Dedifferentiated amniotic fluid mesenchymal stem cell (primary cell): Measurements from ENCODE around the gene SRRM3.
"Not testable (repeated sequence)": the region's sequence is repeated elsewhere in the genome, so short reads cannot be mapped to it uniquely, and the experiment has no call there.

Experiments
- DNase-seq: peaks from one replicate; pipeline ENCODE4 v3.0.0-alpha.2; 2016; ENCODE audit errors: extremely low spot score

SRRM3 gene

DNA sequence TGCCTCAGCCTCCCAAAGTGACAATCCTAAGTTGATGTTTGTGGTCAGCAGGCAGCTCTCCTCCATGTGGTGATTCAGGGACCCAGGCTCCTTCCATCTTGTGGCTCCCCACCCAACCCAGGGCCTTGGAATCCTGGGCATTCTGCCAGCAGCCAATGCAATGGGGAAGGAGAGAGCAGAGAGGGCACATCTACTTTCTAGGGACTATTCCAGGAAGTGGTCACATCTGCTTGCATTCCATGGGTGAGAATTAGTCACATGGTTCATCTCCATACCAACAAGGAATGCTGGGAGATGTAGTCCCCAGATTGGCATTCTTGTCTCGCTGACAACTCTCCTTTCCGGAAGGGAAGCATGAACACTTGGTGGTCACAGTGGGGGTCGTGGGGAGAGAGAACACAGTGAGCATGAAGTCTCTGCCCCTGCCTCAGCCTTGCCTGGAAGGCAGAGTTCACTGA is 9.9 kb upstream of the SRRM3 start:
- DNase-seq: no peak

DNA sequence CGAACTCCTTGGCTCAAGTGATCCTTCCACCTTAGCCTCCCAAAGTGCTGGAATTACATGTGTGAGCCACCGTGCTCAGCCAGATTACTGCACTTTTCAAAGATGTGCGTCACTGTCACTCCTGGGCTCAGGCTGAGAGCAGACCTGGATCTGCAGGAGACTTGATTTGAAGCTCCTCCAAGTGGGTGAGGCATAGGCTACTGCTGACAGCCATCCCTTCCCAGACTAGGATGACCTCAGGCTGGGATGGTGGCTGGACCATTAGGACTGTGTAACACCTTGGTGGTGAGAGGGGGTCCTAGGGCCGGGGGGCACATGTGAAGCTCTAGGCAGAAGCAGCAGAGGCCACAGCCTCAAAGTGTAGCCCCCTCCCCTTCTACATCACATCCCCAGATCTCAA is 8.2 kb upstream of the SRRM3 start:
- DNase-seq: no peak

DNA sequence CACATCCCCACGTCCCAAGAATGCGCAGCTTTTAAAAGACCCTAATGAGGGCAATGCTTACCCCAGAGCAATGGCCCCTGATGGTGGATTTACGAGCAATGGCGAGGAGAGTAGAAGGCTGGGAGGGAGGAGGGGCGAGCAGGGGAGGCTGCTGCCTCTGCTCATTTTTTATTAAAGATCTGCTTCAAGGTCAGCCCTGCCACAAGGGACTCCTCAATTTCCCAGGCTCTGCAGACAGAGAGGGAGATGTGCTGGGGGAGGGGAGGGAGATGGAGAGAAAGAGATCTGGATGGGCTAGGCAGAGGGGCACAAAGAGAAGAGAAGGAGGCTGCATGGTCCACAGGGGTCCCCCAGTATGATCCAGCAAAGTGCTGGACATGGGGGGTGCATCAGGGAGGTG is 7.8 kb upstream of the SRRM3 start:
- DNase-seq: no peak

DNA sequence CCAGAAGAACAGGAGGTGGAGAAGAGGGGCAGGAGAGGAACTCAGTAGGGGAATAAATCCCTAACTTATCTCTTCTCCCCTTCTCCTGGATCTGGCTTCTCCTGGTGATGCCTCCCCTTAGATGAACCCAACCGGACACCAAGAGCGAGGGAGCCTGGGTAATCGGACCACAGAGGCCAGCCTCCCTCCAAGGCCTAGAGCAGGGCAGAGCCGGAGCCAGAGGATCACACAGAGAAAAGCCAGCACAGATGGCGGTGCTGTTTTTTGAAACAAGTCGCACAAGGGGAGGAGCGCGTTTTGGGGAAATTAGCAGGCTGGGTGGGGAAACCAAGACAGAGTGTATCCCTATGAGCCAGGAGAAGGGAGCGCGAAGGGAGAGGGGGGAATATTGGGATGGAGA is 4.9 kb upstream of the SRRM3 start:
- no peak for DNase-seq

DNA sequence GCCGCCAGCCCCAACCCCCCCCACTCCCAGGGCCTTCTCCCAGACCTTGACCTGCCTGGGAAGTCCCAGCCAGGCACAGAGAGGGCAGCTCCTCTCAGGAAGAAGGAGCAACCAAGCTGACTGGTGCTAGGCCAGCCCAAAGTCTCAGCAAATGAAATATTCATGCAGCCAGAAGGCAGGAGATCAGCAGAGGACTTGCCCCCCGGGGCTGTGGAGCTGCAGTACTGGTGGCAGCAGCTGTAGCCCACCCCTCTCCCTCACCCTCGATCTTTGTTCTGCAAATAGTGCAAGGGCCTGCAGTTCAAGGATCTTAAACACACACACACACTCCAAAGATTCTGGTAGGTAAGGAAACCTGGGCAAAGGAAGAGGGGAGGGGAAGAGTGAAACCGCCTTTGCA is 3.5 kb upstream of the SRRM3 start:
- no peak for DNase-seq

DNA sequence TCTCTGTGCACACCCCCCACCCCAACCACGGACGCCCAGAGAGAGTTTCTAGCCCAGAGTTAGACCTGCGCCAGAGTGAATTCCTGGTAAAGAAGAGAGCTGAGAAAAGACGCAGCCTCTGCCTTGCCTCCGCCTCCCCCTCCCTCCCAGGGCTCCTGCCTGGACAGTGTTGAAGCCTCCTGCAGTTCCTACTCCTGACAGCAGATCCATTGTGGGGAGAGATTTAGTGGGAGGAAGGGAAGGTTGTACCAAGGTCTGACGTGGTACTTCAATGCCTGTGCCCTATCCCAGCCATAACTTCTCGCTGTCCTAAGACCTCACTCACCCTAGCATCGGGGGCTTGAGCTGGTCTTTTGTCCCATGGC is 952 bp downstream of the SRRM3 start:
- DNase-seq: no peak

DNA sequence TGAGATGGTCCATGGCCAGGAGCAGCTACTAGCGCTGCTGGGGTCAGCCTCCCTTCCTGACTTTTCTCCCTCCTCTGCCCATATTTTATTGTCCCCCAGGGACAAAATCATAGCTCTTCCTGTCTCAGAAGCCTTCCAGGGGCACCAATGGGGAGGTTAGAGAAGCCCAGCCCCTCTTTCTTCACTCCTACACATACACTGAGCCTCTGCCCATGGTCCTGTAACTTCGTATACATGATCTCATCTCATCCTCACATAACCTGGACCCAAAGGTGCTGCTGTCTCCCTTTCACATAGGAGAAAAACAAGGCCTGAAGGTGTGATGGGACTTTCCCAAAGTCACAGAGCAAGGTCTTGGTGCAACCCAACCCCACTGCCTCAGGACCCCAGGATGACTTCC is 2.5 kb downstream of the SRRM3 start:
- no peak for DNase-seq

DNA sequence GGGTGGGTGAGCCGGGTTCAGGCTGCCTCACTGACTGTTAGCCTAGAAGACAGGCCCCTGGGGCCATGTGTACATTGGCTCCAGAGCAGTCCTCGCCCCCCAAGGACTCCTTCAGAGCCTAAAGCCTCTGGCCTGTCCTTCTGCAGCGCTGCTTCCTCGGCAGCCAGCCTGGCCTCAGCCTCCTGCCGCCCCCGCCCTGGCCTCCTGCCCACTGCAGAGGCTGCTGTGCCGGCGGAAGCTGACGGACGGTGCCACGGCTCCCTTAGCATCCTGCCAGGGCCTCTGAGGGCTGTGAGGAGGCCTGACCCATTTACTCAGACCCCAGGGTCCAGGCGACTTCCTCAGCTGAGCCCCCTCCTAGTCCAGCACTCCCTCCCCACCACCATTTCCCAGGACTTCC is 4.9 kb downstream of the SRRM3 start:
- no peak for DNase-seq

DNA sequence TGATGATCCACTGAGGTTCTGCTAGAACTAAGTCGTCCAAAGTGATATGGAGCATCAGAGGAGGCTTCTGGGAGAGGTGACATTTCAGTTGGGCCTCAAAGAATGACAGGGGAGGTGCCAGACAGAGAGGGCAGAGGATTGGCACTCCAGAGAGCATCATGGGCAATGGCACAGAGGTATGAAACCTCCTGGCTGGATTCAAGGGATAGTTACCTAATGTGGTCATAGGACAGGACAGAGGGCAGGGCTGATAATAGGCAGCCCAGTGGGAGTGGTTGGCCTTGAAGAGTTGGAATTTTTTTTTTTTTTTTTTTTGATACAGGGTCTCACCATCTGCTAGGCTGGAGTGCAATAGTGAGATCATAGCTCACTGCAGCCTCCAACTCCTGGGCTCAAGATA is 7.6 kb downstream of the SRRM3 start:
- DNase-seq: no peak

DNA sequence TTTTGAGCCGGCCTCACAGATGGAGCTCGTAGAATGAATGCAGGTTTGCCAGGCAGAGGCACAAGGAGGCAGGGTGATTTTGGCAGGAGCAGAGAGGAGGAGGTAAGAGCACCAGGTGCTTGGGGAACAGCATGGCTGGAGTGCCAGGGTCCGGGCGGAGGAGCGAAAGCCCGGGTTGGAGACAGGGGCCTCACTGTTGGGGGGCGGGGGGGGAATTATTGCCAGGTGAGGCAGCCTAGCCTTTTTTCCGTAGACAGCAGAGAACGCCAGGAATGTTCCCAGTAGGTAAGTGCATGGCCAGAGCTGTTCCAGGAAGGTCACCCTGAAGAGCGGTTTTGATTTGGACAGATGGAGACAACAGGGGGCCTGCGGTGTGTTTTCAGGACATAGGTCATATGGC is 9.5 kb downstream of the SRRM3 start:
- no peak for DNase-seq

DNA sequence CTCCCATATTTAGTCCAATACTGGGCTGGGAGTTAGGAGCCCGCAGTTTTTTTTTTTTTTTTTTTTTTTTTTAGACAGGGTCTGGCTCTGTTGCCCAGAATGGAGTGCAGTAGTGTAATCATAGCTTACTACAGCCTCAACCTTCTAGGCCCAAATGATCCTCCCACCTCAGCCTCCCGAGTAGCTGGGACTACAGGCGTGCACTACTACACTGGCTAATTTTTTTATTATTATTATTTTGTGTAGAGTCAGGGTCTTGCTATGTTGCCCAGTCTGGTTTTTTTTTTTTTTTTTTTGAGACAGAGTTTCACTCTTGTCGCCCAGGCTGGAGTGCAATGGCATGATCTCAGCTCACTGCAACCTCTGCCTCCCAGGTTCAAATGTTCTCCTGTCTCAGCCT is 13.7 kb downstream of the SRRM3 start:
- not testable (repeated sequence) for DNase-seq

DNA sequence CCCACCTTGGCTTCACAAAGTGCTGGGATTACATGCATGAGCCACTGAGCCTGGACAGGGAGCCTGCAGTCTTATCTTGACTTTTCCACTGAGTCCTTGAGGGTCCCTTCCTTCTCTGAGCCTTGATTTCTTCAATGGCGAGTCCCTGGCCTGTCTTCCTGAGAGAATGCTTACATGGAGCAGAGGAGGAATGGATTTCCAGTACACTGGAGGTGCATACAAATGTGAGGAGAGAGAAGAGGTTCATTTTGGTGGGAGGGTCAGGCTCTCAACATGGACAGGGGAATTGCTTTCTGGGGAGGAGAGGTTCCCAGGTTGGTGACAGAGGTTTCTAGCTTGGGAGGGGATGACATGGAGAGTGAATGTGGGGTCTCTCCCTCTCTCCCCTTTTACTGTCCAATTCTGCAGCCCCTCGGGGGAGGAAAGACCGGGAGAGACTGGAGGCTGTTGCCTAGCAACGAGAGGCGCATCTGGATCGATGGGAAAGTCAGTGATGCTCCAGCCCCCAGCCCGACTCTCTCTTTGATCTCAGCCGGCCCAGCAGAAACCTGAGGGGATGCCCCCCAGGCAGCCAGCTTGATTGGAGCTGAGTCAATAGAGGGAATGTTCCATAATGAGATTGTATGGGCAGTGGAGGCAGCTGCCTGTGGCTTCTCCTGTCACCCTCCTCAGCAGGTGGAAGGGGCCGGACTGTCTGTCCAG is 14.8 kb downstream of the SRRM3 start:
- DNase-seq: no peak

DNA sequence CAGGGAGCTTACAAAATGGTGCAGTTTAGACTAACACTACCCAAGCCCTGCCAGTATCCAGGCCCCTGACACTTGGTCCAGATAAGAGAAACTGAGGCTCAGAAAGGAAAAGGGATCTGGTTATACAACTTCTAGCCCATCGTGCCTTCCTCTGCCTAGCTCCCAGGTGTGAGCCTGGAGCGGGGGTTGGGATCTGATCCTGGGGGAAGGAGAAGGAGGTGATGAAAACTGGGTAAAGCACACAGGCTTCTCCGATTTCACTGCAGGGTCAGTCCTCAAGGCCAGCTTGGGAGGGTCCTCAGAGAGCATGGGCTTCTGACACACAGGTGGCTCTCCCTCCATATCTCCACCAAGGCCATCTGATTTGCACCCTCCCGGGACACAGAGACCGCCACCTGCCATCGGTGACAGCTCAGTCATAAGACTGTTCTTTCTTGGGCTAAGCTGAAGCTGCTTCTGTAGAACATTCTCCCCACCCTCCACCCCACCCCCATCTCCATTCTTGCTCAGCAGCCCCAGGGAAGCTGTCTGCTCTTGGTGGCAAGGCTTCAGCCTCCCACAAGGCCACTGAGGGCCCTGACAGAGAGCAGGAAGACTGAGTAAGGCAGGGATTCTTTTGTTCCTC is 16.4 kb downstream of the SRRM3 start:
- DNase-seq: no peak

DNA sequence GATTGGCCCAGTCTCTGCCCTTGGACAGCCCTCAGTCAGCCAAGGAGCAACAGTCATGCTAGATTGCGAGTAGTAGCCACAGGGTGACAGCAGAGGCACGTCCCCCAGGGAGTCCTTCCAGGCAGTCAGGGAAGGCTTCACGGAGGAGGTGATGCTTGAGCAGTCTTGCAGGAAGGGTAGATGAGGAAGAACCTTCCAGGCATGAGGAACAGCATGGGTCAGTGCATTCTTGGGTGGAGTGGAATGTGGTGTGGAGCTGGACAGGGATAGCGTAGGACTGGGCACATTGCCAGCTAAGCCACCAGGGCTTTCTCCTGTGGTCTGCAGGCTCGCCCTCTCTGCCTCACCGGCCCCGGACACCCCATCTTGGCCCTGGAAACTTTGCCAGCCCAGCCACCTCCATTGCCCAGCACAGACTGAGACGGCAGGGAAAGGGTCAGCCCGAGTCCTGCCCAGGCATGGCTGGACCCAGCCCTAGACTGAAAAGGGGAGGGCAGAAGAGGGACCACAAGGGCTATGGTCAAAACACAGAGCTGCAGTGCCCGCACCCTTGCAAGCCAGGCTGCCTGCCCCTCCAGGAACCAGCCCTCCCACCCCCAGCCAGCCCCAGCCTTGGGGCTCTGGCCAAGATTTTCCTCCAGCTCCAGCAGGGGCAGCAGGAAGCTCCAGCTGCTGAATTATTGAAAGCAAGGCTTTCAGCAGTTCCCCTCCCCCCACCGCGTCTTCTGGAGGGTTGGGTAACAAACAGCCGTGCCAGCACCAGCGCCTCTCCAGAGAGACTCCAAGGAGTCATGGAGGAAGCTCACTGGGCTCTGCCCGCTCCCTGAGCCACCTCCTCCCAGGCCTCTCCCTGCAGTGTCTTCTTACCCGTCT is 18.7 kb downstream of the SRRM3 start:
- no peak for DNase-seq

DNA sequence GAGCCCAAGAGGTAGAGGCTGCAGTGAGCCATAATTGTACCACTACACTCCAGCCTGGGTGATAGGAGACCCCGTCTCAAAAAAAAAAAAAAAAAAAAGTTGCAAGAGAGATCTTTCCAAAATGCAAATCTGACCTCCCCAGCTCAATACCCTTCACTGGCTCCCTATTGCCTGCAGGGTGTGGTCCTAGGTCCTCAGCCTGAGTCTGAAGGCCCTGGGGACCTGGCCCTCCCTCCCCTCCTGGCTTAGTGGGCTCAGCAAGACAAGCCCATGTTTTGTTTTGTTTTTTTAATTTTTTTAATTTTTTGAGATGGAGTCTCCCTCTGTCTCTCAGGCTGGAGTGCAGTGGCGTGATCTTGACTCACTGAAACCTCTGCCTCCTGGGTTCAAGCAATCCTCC is 20.6 kb downstream of the SRRM3 start:
- DNase-seq: no peak

DNA sequence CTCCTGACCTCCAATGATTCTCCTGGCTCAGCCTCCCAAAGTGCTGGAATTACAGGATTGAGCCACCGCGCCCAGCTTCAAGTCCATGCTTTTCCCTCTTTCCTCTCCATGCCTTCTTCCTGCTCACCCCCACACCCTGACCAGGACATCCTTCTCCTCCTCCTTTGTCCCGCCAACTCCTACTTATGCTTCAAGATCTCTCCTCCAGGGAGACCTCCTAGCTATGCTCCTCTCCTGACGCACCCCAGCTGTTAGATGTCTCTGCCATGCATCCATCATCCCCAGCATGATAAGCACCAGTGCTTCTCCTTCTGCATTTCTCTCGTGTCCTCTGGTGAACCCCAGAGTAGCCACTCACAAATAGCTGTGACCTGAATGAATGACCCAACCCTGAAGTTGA is 21.1 kb downstream of the SRRM3 start:
- DNase-seq: no peak

DNA sequence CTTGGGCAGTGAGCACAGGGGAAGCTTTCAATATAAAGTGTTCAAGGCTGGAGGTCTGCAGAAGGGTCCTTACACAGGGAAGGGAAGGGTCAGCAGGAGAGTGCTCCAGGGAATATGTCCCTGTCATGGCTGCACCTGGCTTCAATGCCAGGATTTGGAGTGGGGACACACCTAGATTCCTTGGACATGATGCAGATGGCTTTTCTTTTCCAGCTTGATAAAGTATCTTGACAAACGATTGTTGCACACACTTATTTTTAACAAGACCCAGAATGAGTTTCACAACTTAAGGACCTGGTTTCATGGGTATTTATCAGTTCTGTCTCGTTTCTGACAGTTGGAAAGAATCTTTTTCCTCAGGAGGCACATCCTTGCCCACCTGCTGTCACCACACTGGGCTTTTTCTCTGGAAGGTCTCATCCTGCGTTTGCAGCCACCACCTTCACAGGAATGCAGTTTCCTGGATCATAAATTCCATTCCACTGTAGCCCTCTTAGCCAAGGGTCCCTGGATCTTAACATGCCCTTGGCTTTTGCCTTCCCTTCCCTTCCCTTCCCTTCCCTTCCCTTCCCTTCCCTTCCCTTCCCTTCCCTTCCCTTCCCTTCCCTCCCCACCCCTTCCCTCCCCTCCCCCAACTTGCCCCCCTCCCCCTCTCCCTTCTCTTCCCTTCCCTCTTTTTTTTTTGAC is 21.7 kb downstream of the SRRM3 start:
- no peak for DNase-seq

DNA sequence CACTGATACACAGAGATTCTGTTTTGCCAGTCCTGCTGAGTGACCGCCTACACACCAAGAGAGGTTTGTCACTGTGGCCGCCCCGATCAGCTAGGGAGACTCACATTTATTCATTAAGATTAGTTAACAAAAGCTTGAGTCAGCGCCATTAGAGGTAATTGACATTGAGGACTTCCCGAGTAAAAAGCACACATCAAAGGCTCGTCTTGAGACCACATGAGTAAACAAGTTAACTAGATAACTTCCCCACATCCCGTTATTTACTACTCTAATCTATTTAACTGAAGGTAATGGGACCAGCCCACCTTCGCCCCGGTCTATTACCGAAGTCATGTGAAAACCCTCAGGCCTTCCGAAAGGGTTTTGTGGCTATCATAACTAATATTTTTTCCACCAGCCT is 23.0 kb downstream of the SRRM3 start:
- no peak for DNase-seq

DNA sequence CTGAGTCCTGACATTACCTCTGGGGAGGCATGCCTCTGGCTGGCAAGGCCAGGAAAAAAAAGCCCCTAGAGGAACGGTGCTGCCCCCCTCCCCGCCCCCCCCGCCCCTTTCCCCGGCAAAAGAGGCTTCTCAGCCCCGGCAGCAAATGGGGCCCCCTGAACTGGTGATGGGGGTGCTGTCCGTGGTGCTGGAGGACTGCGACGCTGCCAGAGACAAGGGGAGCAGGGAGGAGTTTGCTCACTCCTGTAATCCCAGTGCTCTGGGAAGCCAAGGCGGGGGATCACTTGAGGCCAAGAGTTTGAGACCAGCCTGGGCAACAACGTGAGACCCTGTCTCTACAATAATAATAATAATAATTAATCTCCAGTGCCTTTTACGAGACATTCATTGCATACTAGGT is 23.7 kb downstream of the SRRM3 start:
- no peak for DNase-seq

DNA sequence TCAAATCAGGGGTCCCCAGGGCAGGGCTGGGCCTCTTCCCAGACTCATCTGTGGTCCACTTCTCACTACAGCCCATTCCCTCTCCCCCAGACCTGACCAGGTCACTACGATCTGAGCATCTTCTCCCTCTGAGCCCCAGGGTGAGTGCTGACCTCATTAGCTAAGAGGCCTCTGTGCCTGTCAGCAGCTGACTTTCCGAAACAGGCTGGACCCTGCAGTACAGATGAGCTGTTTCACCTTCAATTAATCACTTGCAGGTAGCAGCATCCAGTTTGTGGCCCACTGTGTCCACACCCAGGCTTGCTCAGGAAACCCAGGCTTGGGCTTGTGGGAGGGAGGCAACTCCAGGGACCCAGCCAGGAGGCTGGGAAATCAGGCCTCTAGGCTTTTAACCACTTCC is 24.3 kb downstream of the SRRM3 start:
- DNase-seq: no peak

DNA sequence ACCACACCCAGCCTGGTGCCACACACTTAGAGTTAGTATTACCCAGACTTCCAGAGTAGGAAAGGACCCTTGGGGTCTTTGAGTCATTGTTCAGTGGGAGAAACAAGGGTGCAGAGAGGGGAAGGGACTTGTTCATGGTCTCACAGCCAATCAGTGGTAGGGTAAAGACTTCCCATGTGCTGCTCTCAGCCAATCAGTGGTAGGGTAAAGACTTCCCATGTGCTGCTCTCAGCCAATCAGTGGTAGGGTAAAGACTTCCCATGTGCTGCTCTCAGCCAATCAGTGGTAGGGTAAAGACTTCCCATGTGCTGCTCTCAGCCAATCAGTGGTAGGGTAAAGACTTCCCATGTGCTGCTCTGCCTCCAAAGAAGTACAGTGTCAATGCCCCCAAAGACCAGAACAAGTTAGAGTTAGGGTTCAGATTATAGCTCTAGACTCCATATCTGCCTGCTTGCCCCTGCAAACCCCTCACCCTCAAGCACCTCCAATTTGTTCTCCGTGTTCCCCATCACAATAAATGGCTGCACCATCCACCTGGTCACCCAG is 25.3 kb downstream of the SRRM3 start:
- not testable (repeated sequence) for DNase-seq

DNA sequence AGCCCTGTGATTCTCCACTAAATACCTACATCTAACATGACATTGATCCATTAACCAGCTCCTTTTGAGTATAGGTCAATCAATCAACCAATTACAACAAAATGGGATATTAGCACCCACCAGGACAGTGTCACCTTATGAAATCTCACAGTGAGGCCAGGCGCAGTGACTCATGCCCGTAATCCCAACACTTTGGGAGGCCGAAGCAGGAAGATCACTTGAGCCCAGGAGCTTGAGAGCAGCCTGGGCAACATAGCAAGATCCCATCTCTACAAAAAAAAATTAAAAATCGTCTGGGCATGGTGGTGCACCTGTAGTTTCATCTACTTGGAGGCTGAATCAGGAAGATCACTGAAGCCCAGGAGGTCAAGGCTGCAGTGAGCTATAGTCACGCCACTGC is 28.5 kb downstream of the SRRM3 start:
- no peak for DNase-seq
